Vagina (tissue), 2 donors: ENCODE measurements around the gene BBOX1.

Experiments used
- CTCF ChIP-seq, 3 experiments: fragments of 450-650 bp in 2 of 3; fragments of 200-600 bp in 1 of 3; sonication (generic) in 1 of 3; IDR thresholded peaks; one replicate each; pipeline ENCODE4 v1.5.1; 2017 to 2019; ENCODE audit warnings: antibody characterized with exemption in 3 of 3, mild to moderate bottlenecking in 2 of 3, moderate library complexity in 2 of 3
- POLR2A ChIP-seq, 2 donors: fragments of 450-650 bp; IDR thresholded peaks; one replicate each; pipeline ENCODE4 v1.6.1; 2017; ENCODE audit warnings: antibody characterized with exemption in 2 of 2, mild to moderate bottlenecking in 2 of 2, moderate library complexity in 2 of 2

DNA sequence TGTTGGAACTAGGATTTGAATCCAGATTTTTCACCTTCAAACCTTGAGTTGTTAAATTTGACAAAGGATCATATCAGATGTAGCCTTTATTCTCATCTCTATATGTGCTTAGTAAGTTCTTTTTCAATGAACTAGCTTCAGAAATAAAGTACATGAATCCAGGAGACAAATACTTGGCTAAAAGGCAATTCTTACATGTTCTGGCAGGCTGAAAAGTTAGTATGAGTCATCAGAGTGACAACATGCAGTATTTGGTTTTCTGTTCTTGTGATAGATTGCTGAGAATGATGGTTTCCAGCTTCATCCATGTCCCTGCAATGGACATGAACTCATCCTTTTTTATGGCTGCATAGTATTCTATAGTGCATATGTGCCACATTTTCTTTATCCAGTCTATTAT, 40.4 kb downstream of the BBOX1 start:
- TF ChIP-seq CTCF (IDR thresholded peaks at IDR 0.05) (no peak), POLR2A (IDR thresholded peaks at IDR 0.05) (no peak)
